H1 (cell line): ENCODE results near the gene SFMBT2. TPM values are rescaled to one million over a fixed set of nuclear protein-coding genes. Genes with fewer than 3 reads are reported as not detected.

Source experiments
- FOSL1 ChIP-seq: IDR thresholded peaks from 2 replicates; pipeline ENCODE4 v1.6.1; 2011; ENCODE audit warnings: mild to moderate bottlenecking, low read depth, low read length, moderate library complexity; ENCODE audit not compliant: insufficient read depth
- SAP30 ChIP-seq: fragments of 300-600 bp; sonication (generic); IDR thresholded peaks from 2 replicates; pipeline ENCODE4 v1.7.1; 2012; ENCODE audit warnings: low read length, moderate library complexity, mild to moderate bottlenecking, inconsistent platforms; ENCODE audit not compliant: insufficient read depth, insufficient replicate concordance
- TCF12 ChIP-seq: IDR thresholded peaks from 2 replicates; pipeline ENCODE4 v1.6.1; 2011; ENCODE audit warnings: low read depth, mild to moderate bottlenecking, low read length
- polyA plus RNA-seq, 7 experiments: library from polyadenylated mRNA; depleted of rRNA in 3 of 7; stranded (reverse) in 5 of 7; unstranded in 2 of 7; fragments of >200 nt in 5 of 7; fragments of 200-250 nt in 2 of 7; gene quantifications; 1 replicate in 5 of 7; 2 replicates in 1 of 7; 4 replicates in 1 of 7; pipeline versions ENCODE4 v1.2.1 to v1.2.3, GENCODE V29; 2011 to 2013; ENCODE audit warnings: missing spikeins in 2 of 7, mixed read lengths in 2 of 7
- total RNA-seq: library from RNA; stranded (reverse); fragmentation: NEBNext Ultra II Directional; extraction: Animal tissue kit (Norgen Biotek cat#: 25700); gene quantifications from 2 replicates; pipeline ENCODE4 v1.2.1, GENCODE V29; 2021

SFMBT2 gene
- total and polyA plus RNA-seq, 2 of the 8 experiments (the other 6 are each of a cell fraction or from before 2014, with no cell fraction given): 2.9 to 11.0 TPM

DNA sequence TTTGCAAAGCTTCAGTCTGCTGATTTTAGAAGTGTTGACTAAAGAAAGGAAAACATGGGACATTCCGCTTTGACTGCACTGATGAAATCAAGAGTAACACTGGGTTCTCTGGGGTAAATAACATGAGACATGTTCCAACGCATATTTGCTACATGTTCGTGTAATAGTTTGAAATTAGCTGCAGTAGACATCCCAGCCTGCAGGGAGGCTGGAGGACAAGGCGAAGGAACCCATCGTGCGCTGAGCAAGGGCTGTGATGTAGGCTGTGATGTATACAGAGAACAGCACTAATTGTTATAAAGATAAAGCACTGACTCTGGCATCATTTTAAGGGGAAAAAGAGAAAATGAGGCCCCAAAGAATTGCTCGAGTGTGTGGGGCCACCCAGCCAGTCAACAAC, 40.3 kb downstream of the SFMBT2 start (continued):
- TF ChIP-seq TCF12 (no peak), FOSL1 (no peak), SAP30 (no peak)
